ENCODE measurements around the gene FAM90A1. TPM values are rescaled to one million over a fixed set of nuclear protein-coding genes. Genes with fewer than 3 reads are reported as not detected.
"Not testable (repeated sequence)": the region's sequence is repeated elsewhere in the genome, so short reads cannot be mapped to it uniquely, and the experiment has no call there.

The FAM90A1 gene, protein sequence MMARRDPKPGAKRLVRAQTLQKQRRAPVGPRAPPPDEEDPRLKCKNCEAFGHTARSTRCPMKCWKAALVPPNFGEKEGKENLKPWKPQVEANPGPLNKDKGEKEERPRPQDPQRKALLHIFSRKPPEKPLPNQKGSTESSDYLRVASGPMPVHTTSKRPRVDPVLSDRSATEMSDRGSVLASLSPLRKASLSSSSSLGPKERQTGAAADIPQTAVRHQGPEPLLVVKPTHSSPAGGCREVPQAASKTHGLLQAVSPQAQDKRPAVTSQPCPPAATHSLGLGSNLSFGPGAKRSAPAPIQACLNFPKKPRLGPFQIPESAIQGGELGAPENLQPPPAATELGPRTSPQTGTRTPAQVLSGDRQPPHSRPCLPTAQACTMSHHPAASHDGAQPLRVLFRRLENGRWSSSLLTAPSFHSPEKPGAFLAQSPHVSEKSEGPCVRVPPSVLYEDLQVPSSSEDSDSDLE
- 0.09 and 0.15 TPM in 2 replicates for total RNA-seq (2021)
- long read RNA-seq, partial matches to known transcripts: 0 of 1 reads
- long read RNA-seq, other reads (novel, unspliced or antisense): 1 of 1 reads

DNA sequence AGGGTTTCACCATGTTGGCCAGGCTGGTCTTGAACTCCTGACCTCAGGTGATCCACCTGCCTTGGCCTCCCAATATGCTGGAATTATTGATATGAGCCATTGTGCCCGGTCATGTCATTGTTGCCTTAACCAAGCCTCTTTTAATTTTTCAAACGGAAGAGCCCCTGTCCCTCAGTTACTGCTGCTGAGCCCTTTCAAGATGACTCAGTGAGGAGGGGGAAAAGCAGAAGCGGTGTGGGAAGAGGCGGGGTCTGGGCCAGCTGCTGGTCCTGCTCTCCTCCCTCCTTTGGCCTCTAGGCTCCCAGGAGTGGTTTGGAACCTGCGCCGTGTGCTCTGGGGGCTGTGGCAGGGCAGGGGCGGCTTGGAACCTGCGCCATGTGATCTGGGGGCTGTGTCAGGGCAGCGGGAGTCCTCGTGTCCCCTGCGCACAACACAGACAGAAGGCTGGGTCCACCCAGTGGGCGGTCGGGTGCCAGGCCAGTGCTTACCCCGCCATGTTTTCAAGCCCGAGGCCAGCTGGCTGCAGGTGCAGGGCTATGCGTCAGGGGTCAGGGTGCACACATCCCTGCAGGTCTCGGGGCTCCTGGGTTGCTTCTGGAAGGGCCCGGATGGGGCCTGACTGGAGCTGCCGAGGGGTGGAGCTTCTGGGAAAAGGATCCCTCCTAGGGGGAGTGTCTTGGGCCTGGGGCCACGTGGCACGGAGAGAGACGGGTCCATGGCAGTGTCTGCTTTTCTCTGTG lies at the start of gene FAM90A1:
Gene FAM90A1, minus strand, starts transcription at position 627 of the 740 bp plus-strand sequence. CDS start 2,786 bp downstream, outside the sequence.
- H4K8ac ChIP-seq (replicated peaks; ENCODE audit: insufficient read length, low read depth, low read length); H3K56ac ChIP-seq (ENCODE audit: insufficient read length, low read depth, low read length); H2BK120ac ChIP-seq (ENCODE audit: low read depth, low read length, poor library complexity, severe bottlenecking); H2BK12ac ChIP-seq (ENCODE audit: insufficient read length, low read depth, low read length); H3K23me2 ChIP-seq (ENCODE audit: insufficient read length, low read depth, low read length, poor library complexity, severe bottlenecking); H3K4me2 ChIP-seq (ENCODE audit: insufficient read depth, insufficient read length, low read length); H3K79me1 ChIP-seq (ENCODE audit: insufficient read depth, low read depth, low read length, poor library complexity, severe bottlenecking); H3K27ac ChIP-seq (ENCODE audit: insufficient read length, low read depth, low read length); H3K4ac ChIP-seq (ENCODE audit: low read depth, low read length); H3K27ac Mint-ChIP-seq; H3T11ph ChIP-seq (ENCODE audit: low read length); H2BK20ac ChIP-seq (ENCODE audit: low read depth, low read length, poor library complexity, severe bottlenecking); H2BK5ac ChIP-seq (ENCODE audit: insufficient read length, low read length); H4K20me1 ChIP-seq (ENCODE audit: control insufficient read depth, insufficient read depth, insufficient read length); H3K18ac ChIP-seq (ENCODE audit: insufficient read length, low read depth, low read length); H3K27me3 ChIP-seq (ENCODE audit: insufficient read depth, low read length); H4K5ac ChIP-seq (ENCODE audit: insufficient read length, low read depth, low read length); H3K4me1 ChIP-seq (ENCODE audit: insufficient read depth, low read length); H3K36me3 Mint-ChIP-seq (ENCODE audit: insufficient read depth in 1 of 3, low read depth in 3 of 3); H2BK15ac ChIP-seq (ENCODE audit: low read depth, low read length); H4K91ac ChIP-seq (ENCODE audit: insufficient read length, low read depth, low read length); H3K79me2 ChIP-seq (ENCODE audit: insufficient read depth, low read length); H3K9me3 Mint-ChIP-seq; H3K9ac ChIP-seq (ENCODE audit: extremely low read depth, insufficient read length, low read length); H2AK5ac ChIP-seq (ENCODE audit: insufficient read length, low read length); H3K9me3 ChIP-seq (ENCODE audit: control insufficient read depth, low read depth, low read length); H3K23ac ChIP-seq (ENCODE audit: insufficient read length, low read depth, low read length); H2AFZ ChIP-seq (ENCODE audit: low read length); H3K14ac ChIP-seq (ENCODE audit: insufficient read depth, low read length); H3K27me3 Mint-ChIP-seq (ENCODE audit: low read depth): not testable (repeated sequence)
- Mint-ChIP-seq H3K4me1 (peaks cover 13 to 20% of the 10 kb centered on the region in 2 experiments), H3K4me3 (peak within 1 kb of the TSS; percentile 29 to 33; a peak in 3 of 5 replicates)
- WGBS (ENCODE audit: extremely low coverage, insufficient read length, low lambda C conversion rate): no CpG with 5 or more reads among the region's 22 CpGs
- peak; percentile 92 for DNase-seq

DNA sequence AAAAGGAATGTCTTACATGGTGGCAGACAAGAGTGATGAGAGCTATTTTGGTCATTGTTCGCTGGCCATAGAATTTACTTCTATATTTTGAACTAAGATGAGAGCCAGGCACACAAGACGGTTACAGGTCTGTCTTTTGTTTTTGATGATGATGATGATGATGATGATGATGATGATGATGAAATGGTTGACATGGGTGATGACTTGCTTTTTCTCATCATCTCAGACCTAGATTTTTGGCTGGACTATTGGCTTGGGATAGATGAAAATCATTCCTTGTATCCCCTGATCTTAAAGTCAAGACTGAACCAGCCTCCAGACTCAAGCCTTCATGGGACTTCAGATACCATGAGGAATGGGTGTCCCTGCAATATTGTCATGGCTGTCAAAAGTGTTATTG lies 49.0 kb upstream of the FAM90A1 start:
- H3K4me1 ChIP-seq (ENCODE audit: insufficient read depth, low read length); H2BK12ac ChIP-seq (ENCODE audit: insufficient read length, low read depth, low read length); H3K4me3 Mint-ChIP-seq; H4K5ac ChIP-seq (ENCODE audit: insufficient read length, low read depth, low read length); H3K9ac ChIP-seq (ENCODE audit: extremely low read depth, insufficient read length, low read length); H3T11ph ChIP-seq (ENCODE audit: low read length); H3K4me2 ChIP-seq (ENCODE audit: insufficient read depth, insufficient read length, low read length); H3K79me2 ChIP-seq (ENCODE audit: insufficient read depth, low read length); H3K23me2 ChIP-seq (ENCODE audit: insufficient read length, low read depth, low read length, poor library complexity, severe bottlenecking); H3K9me3 ChIP-seq (ENCODE audit: control insufficient read depth, low read depth, low read length); H3K27ac ChIP-seq (ENCODE audit: insufficient read length, low read depth, low read length); H2BK120ac ChIP-seq (ENCODE audit: low read depth, low read length, poor library complexity, severe bottlenecking); H3K14ac ChIP-seq (ENCODE audit: insufficient read depth, low read length); H3K27ac Mint-ChIP-seq; H2AFZ ChIP-seq (ENCODE audit: low read length); H2BK15ac ChIP-seq (ENCODE audit: low read depth, low read length); H3K56ac ChIP-seq (ENCODE audit: insufficient read length, low read depth, low read length); DNase-seq; H3K79me1 ChIP-seq (ENCODE audit: insufficient read depth, low read depth, low read length, poor library complexity, severe bottlenecking); H3K27me3 ChIP-seq (ENCODE audit: insufficient read depth, low read length); H3K27me3 Mint-ChIP-seq (ENCODE audit: low read depth); H3K18ac ChIP-seq (ENCODE audit: insufficient read length, low read depth, low read length); H3K36me3 Mint-ChIP-seq (ENCODE audit: insufficient read depth in 1 of 3, low read depth in 3 of 3); H4K8ac ChIP-seq (replicated peaks; ENCODE audit: insufficient read length, low read depth, low read length); H4K91ac ChIP-seq (ENCODE audit: insufficient read length, low read depth, low read length); H4K20me1 ChIP-seq (ENCODE audit: control insufficient read depth, insufficient read depth, insufficient read length); H2AK5ac ChIP-seq (ENCODE audit: insufficient read length, low read length); H2BK5ac ChIP-seq (ENCODE audit: insufficient read length, low read length); H3K9me3 Mint-ChIP-seq; H3K4ac ChIP-seq (ENCODE audit: low read depth, low read length); H2BK20ac ChIP-seq (ENCODE audit: low read depth, low read length, poor library complexity, severe bottlenecking); H3K23ac ChIP-seq (ENCODE audit: insufficient read length, low read depth, low read length): not testable (repeated sequence)
- peaks cover 27 to 30% of the 10 kb centered on the region in 2 experiments for H3K4me1 Mint-ChIP-seq
- no CpG with 5 or more reads among the region's 2 CpGs for WGBS (ENCODE audit: extremely low coverage, insufficient read length, low lambda C conversion rate)

Data from H9 (cell line).